Omental fat pad (tissue), 4 donors: Measurements from ENCODE around the gene PIK3R5. TPM values are rescaled to one million over a fixed set of nuclear protein-coding genes. Genes with fewer than 3 reads are reported as not detected.

Source experiments
- ATAC-seq: fragments of 150-250 bp; one replicate; pipeline ENCODE4 v1.9.1; 2016; ENCODE audit warnings: mild to moderate bottlenecking, moderate library complexity; ENCODE audit not compliant: low FRiP score
- DNase-seq: peaks from one replicate; pipeline ENCODE4 v3.0.0-alpha.2; 2019; ENCODE audit warnings: low spot score
- CTCF ChIP-seq, 3 donors: fragments of 450-650 bp; IDR thresholded peaks; one replicate each; pipeline ENCODE4 v1.5.1; 2016 to 2017; ENCODE audit warnings: antibody characterized with exemption in 3 of 3, mild to moderate bottlenecking in 3 of 3, moderate library complexity in 2 of 3
- total RNA-seq, 4 donors: library from RNA; depleted of rRNA; stranded (reverse); fragments of >200 nt; gene quantifications; one replicate each; pipeline ENCODE4 v1.1.0, GENCODE V29; 2016

Gene PIK3R5
- total RNA-seq, 4 donors from 2014 or later = 18.9 to 60.2 (median 37.8) TPM

DNA sequence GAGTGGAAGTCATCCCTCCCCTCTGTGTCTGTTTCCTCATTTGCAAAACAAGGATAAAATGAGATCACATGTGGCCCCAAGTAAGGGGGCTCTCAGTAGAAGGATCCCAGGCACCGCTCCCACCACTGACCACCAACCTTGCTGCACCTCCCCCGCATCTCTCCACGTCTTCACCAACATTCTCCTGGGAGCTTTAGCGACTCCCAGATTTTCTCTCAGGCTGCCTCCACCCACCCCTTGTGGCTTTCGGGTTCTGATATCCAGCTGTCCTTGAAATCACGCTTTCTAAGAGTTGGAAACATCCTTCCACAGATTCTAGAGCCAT lies 39.4 kb upstream of the PIK3R5 start:
- DNase-seq (no peak), ATAC-seq (no peak)
- TF ChIP-seq CTCF (IDR thresholded peaks at IDR 0.05) = no peak

DNA sequence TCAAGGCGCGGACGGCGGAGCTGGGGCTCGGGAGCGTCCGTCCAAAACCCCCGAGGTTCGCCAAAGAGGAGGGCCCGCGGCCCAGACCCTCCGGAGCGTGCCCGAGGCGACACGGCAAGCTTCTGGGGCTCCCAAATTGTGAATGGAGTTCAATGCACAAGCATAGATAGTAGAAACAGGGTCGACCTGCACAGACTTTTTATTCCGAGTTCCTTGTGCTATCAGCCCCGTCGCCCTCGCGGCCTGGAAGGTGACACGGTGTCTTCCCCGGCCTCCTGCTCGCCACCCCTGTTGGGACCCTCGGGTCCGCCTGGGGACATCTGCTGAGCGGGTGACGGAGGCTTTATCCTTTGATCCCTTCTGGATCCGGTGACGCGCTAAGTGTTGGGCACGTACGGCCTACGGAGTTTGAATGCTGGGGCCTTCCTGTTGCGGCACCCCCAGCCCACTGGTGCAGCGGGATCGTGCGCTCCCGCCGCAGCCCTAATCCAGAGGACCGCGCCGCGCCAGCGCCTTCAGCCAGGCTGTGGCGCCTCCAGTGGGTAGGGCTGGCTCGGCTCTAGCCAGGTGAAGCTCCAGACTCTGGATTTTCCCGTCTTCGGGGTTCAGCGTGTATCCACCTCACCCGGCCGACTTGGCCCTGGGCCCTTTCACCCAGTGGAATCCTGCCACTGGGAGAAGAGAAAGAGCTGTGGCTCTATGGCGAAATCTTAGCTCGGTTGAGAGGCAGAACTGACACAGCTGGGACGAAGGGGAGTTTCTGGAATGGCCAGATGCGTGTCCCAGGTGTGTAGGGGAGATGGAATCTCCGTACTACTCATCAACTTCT lies 38.8 kb upstream of the PIK3R5 start:
- DNase-seq = no peak
- TF ChIP-seq CTCF (IDR thresholded peaks at IDR 0.05) = no peak
- ATAC-seq = no peak

- no peak for TF ChIP-seq CTCF (IDR thresholded peaks at IDR 0.05)
- DNase-seq = no peak
- ATAC-seq = peak; percentile 43
Observed at GRCh38 chr17:9003355-9004131, 38.0 kb upstream of the PIK3R5 start.

- ATAC-seq (peak; percentile 54), DNase-seq (no peak)
- no peak for TF ChIP-seq CTCF (IDR thresholded peaks at IDR 0.05)
Observed at GRCh38 chr17:9002606-9003354, 37.3 kb upstream of the PIK3R5 start.

- ATAC-seq = no peak
- no peak for DNase-seq
- no peak for TF ChIP-seq CTCF (IDR thresholded peaks at IDR 0.05)
Observed at GRCh38 chr17:9002227-9002605, 36.7 kb upstream of the PIK3R5 start.

- DNase-seq = no peak
- TF ChIP-seq CTCF (IDR thresholded peaks at IDR 0.05) = no peak
- ATAC-seq = no peak
Observed at GRCh38 chr17:9001559-9001958, 36.1 kb upstream of the PIK3R5 start.
